Measurements from ENCODE around the gene SETD2. TPM values are rescaled to one million over a fixed set of nuclear protein-coding genes. Genes with fewer than 3 reads are reported as not detected.
A peak's percentile ranks its signal among the peaks of the same experiment; 100 is the strongest.

Gene SETD2
- total RNA-seq, 1 experiment from 2014 or later = 23.1 TPM

GRCh38 chr3:46986055-46986730, 177.7 kb downstream of the SETD2 start:
- no peak for DNase-seq (ENCODE audit: low read depth)

- DNase-seq (ENCODE audit: low read depth) = no peak
These were observed 178.3 kb downstream of the SETD2 start for GRCh38 chr3:46985588-46985987.

GRCh38 chr3:46984591-46985459, 179.1 kb downstream of the SETD2 start:
- no peak for DNase-seq (ENCODE audit: low read depth)

GRCh38 chr3:46982546-46982945, 181.4 kb downstream of the SETD2 start:
- no peak for DNase-seq (ENCODE audit: low read depth)

- no peak for DNase-seq (ENCODE audit: low read depth)
These were observed 181.9 kb downstream of the SETD2 start for GRCh38 chr3:46981932-46982471.

GRCh38 chr3:46979958-46980497, 183.9 kb downstream of the SETD2 start:
- no peak for DNase-seq (ENCODE audit: low read depth)

GRCh38 chr3:46978985-46979944, 184.6 kb downstream of the SETD2 start, which contains the start of gene NBEAL2:
TSS of gene NBEAL2 (plus strand) at chr3:46979666. CDS start at chr3:46979862, 196 bp downstream.
- peak; percentile 81 for DNase-seq (ENCODE audit: low read depth)

- no peak for DNase-seq (ENCODE audit: low read depth)
These were observed 185.5 kb downstream of the SETD2 start for GRCh38 chr3:46978381-46978780.

- DNase-seq (ENCODE audit: low read depth) = no peak
These were observed 186.1 kb downstream of the SETD2 start for GRCh38 chr3:46977811-46978195.

GRCh38 chr3:46976326-46977190, 187.4 kb downstream of the SETD2 start, which contains the start of gene CCDC12:
TSS of gene CCDC12 (minus strand) at chr3:46976745. CDS start at chr3:46976732, 13 bp downstream.
- DNase-seq (ENCODE audit: low read depth) = peak; percentile 99

- no peak for DNase-seq (ENCODE audit: low read depth)
These were observed 189.3 kb downstream of the SETD2 start for GRCh38 chr3:46974421-46975171.

GRCh38 chr3:46972396-46972795, 191.5 kb downstream of the SETD2 start:
- DNase-seq (ENCODE audit: low read depth) = no peak

GRCh38 chr3:46971742-46972141, 192.2 kb downstream of the SETD2 start:
- no peak for DNase-seq (ENCODE audit: low read depth)

- DNase-seq (ENCODE audit: low read depth) = no peak
These were observed 192.8 kb downstream of the SETD2 start for GRCh38 chr3:46971151-46971550.

- no peak for DNase-seq (ENCODE audit: low read depth)
These were observed 193.4 kb downstream of the SETD2 start for GRCh38 chr3:46970391-46971091.

GRCh38 chr3:46968783-46969428, 195.0 kb downstream of the SETD2 start:
- DNase-seq (ENCODE audit: low read depth) = no peak

- no peak for DNase-seq (ENCODE audit: low read depth)
These were observed 197.1 kb downstream of the SETD2 start for GRCh38 chr3:46966811-46967210.
